HepG2 (cell line): Measurements from ENCODE around the gene TUBA8. TPM values are rescaled to one million over a fixed set of nuclear protein-coding genes. Genes with fewer than 3 reads are reported as not detected.

Source experiments
- BRCA1 ChIP-seq: sonication (generic); formaldehyde crosslinking; IDR thresholded peaks from 2 replicates; pipeline ENCODE4 v1.4.0; 2020; ENCODE audit warnings: missing genetic modification reagents
- CBX5 ChIP-seq: sonication (generic); formaldehyde crosslinking; IDR thresholded peaks from 2 replicates; pipeline ENCODE4 v1.4.0; 2020; ENCODE audit warnings: missing genetic modification reagents, borderline replicate concordance
- HNRNPH1 ChIP-seq: fragments of 200-400 bp; formaldehyde crosslinking; optimal IDR thresholded peaks from 2 replicates; pipeline ENCODE3; 2017; ENCODE audit warnings: mild to moderate bottlenecking, low read depth, low read length
- IKZF4 ChIP-seq: sonication (generic); formaldehyde crosslinking; IDR thresholded peaks from 2 replicates; pipeline ENCODE4 v1.5.1; 2020; ENCODE audit warnings: borderline replicate concordance, mild to moderate bottlenecking, low read depth, missing genetic modification reagents; ENCODE audit errors: not compliant biosample characterization
- MBD4 ChIP-seq: IDR thresholded peaks from 2 replicates; pipeline ENCODE4 v1.6.1; 2012; ENCODE audit warnings: low read length, inconsistent platforms, borderline replicate concordance
- NFKB2 ChIP-seq: sonication (generic); formaldehyde crosslinking; IDR thresholded peaks from 2 replicates; pipeline ENCODE4 v1.4.0; 2020; ENCODE audit warnings: missing genetic modification reagents, borderline replicate concordance
- NONO ChIP-seq, 2 experiments: fragments of 450-650 bp in 1 of 2; sonication (generic) in 1 of 2; formaldehyde crosslinking in 1 of 2; IDR thresholded peaks in 1 of 2; conservative IDR thresholded peaks in 1 of 2; 2 replicates each; pipeline versions ENCODE4 v1.6.1 to v1.8.0; 2017 to 2022; ENCODE audit warnings: mild to moderate bottlenecking in 1 of 2, missing genetic modification reagents in 1 of 2, moderate library complexity in 1 of 2
- RBM22 ChIP-seq: fragments of 200-400 bp; formaldehyde crosslinking; optimal IDR thresholded peaks from 2 replicates; pipeline ENCODE3; 2017; ENCODE audit warnings: mild to moderate bottlenecking, low read length, moderate library complexity
- TP53 ChIP-seq: sonication (generic); formaldehyde crosslinking; conservative IDR thresholded peaks from 2 replicates; pipeline ENCODE4 v1.4.0; 2020; ENCODE audit warnings: missing genetic modification reagents
- ZBTB42 ChIP-seq: sonication (generic); formaldehyde crosslinking; IDR thresholded peaks from 2 replicates; pipeline ENCODE4 v1.5.0; 2020; ENCODE audit warnings: mild to moderate bottlenecking, missing genetic modification reagents
- ZBTB7B ChIP-seq: sonication (generic); formaldehyde crosslinking; IDR thresholded peaks from 2 replicates; pipeline ENCODE4 v1.4.0; 2020; ENCODE audit warnings: missing genetic modification reagents
- ZNF143 ChIP-seq: sonication (generic); formaldehyde crosslinking; IDR thresholded peaks from 2 replicates; pipeline ENCODE4 v1.4.0; 2020; ENCODE audit warnings: missing genetic modification reagents
- ZNF709 ChIP-seq: sonication (generic); formaldehyde crosslinking; IDR thresholded peaks from 2 replicates; pipeline ENCODE4 v1.5.0; 2020; ENCODE audit warnings: mild to moderate bottlenecking, missing genetic modification reagents
- ZNF766 ChIP-seq: sonication (generic); formaldehyde crosslinking; IDR thresholded peaks from 2 replicates; pipeline ENCODE4 v1.5.0; 2020; ENCODE audit warnings: missing genetic modification reagents, borderline replicate concordance
- ZNF878 ChIP-seq: sonication (generic); formaldehyde crosslinking; IDR thresholded peaks from 2 replicates; pipeline ENCODE4 v1.8.1; 2023; ENCODE audit warnings: mild to moderate bottlenecking, missing genetic modification reagents, moderate library complexity
- ZNF883 ChIP-seq: sonication (generic); formaldehyde crosslinking; IDR thresholded peaks from 2 replicates; pipeline ENCODE4 v1.5.1; 2020; ENCODE audit warnings: mild to moderate bottlenecking, missing genetic modification reagents; ENCODE audit errors: not compliant biosample characterization
- polyA plus RNA-seq, 8 experiments: library from polyadenylated mRNA; depleted of rRNA in 3 of 8; stranded (reverse) in 7 of 8; unstranded in 1 of 8; fragments of >200 nt; fragmentation: Illumina TruSeq in 4 of 8; extraction: Trizol in 4 of 8; gene quantifications; 2 replicates each; pipeline versions ENCODE4 v1.2.1 to v1.2.3, GENCODE V29; 2011 to 2016; ENCODE audit warnings: low read depth in 4 of 8, missing spikeins in 1 of 8, mixed read lengths in 1 of 8; ENCODE audit not compliant: insufficient read depth in 1 of 8
- total RNA-seq, 5 experiments: library from RNA; depleted of rRNA; stranded (reverse); fragments of >200 nt; fragmentation: Illumina TruSeq; extraction: Trizol; gene quantifications; 2 replicates each; pipeline ENCODE4 v1.2.3, GENCODE V29; 2016; ENCODE audit warnings: low read depth in 1 of 5
- TF ChIP-seq, protein P1 (sequence below): IDR thresholded peaks from 2 replicates; pipeline ENCODE4 v1.6.1; 2016; ENCODE audit warnings: missing compliant biosample characterization, missing genetic modification reagents, borderline replicate concordance
- TF ChIP-seq, protein P2 (sequence below): sonication (generic); formaldehyde crosslinking; IDR thresholded peaks from 2 replicates; pipeline ENCODE4 v1.4.0; 2020; ENCODE audit warnings: mild to moderate bottlenecking, missing genetic modification reagents
- TF ChIP-seq, protein P3 (sequence below): sonication (generic); formaldehyde crosslinking; conservative IDR thresholded peaks from 2 replicates; pipeline ENCODE4 v1.4.0; 2020; ENCODE audit warnings: missing genetic modification reagents
- TF ChIP-seq, protein P4 (sequence below): IDR thresholded peaks from 2 replicates; pipeline ENCODE4 v1.6.1; 2018; ENCODE audit warnings: missing genetic modification reagents
- TF ChIP-seq, protein P5 (sequence below): sonication (generic); formaldehyde crosslinking; IDR thresholded peaks from 2 replicates; pipeline ENCODE4 v1.5.1; 2020; ENCODE audit warnings: mild to moderate bottlenecking, missing genetic modification reagents, moderate library complexity
- TF ChIP-seq, protein P6 (sequence below): sonication (generic); formaldehyde crosslinking; IDR thresholded peaks from 2 replicates; pipeline ENCODE4 v1.8.0; 2022; ENCODE audit warnings: mild to moderate bottlenecking, missing genetic modification reagents, moderate library complexity

Gene TUBA8
- total and polyA plus RNA-seq, 2 of the 13 experiments (the other 11 are each of a cell fraction or from before 2014, with no cell fraction given), result 0.35 to 0.69 TPM

DNA sequence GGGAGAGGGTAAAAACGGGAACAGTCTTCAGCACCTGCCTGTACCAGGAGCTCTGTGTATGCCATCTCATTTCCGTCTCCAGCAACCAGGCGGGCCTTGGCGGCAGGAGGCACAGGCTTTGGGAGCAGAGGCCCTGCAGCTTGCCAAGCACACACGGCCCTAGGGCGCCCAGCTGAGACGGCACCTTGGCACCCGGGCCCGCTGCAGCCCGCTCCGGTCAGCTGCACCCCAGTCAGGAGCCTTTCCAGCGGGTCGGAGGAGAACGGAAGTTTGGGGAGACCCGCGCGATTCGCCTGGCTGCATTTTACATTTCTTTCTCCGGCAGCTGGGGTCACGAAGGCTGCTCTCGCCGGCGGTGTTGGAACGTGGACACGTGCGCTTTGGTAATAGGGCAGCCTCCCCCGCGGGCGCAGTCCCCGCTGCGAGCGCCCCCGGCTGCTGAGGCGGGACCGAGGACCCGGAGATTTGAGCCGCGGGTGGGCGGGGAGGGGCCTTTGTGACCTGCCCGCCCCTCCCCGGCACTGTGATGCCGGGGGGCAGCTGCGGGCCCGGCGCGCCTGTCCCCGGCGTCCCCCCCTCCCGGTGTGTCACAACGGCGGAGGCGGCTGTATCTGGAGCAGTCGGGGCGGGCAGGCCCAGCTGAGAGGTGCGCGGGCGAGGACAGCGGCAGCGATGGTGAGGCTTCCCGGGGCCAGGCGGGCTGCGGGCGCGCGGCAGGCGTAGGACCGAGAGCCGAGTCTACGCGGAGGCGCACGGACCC is at the start of gene TUBA8 (continued):
- TF ChIP-seq NONO (IDR thresholded peaks at IDR 0.05) (no peak), NONO (CRISPR knock-in tag; conservative IDR thresholded peaks at IDR 0.05) (peak; percentile 60), TP53 (CRISPR knock-in tag) (no peak), NFKB2 (CRISPR knock-in tag) (0 out of 2 replicates have a peak, but pooled peaks have one; percentile 39), CBX5 (CRISPR knock-in tag) (no peak), ZNF883 (CRISPR knock-in tag) (no peak), ZNF766 (CRISPR knock-in tag) (no peak), BRCA1 (CRISPR knock-in tag) (no peak), ZNF143 (CRISPR knock-in tag) (0 out of 2 replicates have a peak, but pooled peaks have one; percentile 25), ZBTB7B (CRISPR knock-in tag) (0 out of 2 replicates have a peak, but pooled peaks have one; percentile 27), MBD4 (no peak), ZNF709 (no peak), HNRNPH1 (no peak), ZBTB42 (no peak), RBM22 (no peak), IKZF4 (CRISPR knock-in tag) (no peak), ZNF878 (CRISPR knock-in tag) (no peak)
- TF ChIP-seq, protein P1, sequence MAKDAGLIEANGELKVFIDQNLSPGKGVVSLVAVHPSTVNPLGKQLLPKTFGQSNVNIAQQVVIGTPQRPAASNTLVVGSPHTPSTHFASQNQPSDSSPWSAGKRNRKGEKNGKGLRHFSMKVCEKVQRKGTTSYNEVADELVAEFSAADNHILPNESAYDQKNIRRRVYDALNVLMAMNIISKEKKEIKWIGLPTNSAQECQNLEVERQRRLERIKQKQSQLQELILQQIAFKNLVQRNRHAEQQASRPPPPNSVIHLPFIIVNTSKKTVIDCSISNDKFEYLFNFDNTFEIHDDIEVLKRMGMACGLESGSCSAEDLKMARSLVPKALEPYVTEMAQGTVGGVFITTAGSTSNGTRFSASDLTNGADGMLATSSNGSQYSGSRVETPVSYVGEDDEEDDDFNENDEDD (CRISPR knock-in tag), result peak; percentile 41; the same call in 1 of the 2 replicates
- TF ChIP-seq, protein P2, sequence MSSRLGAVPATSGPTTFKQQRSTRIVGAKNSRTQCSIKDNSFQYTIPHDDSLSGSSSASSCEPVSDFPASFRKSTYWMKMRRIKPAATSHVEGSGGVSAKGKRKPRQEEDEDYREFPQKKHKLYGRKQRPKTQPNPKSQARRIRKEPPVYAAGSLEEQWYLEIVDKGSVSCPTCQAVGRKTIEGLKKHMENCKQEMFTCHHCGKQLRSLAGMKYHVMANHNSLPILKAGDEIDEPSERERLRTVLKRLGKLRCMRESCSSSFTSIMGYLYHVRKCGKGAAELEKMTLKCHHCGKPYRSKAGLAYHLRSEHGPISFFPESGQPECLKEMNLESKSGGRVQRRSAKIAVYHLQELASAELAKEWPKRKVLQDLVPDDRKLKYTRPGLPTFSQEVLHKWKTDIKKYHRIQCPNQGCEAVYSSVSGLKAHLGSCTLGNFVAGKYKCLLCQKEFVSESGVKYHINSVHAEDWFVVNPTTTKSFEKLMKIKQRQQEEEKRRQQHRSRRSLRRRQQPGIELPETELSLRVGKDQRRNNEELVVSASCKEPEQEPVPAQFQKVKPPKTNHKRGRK (CRISPR knock-in tag), result no peak
- TF ChIP-seq, protein P3, sequence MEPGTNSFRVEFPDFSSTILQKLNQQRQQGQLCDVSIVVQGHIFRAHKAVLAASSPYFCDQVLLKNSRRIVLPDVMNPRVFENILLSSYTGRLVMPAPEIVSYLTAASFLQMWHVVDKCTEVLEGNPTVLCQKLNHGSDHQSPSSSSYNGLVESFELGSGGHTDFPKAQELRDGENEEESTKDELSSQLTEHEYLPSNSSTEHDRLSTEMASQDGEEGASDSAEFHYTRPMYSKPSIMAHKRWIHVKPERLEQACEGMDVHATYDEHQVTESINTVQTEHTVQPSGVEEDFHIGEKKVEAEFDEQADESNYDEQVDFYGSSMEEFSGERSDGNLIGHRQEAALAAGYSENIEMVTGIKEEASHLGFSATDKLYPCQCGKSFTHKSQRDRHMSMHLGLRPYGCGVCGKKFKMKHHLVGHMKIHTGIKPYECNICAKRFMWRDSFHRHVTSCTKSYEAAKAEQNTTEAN (CRISPR knock-in tag), result no peak
- TF ChIP-seq, protein P4, sequence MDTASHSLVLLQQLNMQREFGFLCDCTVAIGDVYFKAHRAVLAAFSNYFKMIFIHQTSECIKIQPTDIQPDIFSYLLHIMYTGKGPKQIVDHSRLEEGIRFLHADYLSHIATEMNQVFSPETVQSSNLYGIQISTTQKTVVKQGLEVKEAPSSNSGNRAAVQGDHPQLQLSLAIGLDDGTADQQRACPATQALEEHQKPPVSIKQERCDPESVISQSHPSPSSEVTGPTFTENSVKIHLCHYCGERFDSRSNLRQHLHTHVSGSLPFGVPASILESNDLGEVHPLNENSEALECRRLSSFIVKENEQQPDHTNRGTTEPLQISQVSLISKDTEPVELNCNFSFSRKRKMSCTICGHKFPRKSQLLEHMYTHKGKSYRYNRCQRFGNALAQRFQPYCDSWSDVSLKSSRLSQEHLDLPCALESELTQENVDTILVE (CRISPR knock-in tag), result no peak
- TF ChIP-seq, protein P5, sequence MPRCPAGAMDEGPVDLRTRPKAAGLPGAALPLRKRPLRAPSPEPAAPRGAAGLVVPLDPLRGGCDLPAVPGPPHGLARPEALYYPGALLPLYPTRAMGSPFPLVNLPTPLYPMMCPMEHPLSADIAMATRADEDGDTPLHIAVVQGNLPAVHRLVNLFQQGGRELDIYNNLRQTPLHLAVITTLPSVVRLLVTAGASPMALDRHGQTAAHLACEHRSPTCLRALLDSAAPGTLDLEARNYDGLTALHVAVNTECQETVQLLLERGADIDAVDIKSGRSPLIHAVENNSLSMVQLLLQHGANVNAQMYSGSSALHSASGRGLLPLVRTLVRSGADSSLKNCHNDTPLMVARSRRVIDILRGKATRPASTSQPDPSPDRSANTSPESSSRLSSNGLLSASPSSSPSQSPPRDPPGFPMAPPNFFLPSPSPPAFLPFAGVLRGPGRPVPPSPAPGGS, result no peak
- TF ChIP-seq, protein P6, sequence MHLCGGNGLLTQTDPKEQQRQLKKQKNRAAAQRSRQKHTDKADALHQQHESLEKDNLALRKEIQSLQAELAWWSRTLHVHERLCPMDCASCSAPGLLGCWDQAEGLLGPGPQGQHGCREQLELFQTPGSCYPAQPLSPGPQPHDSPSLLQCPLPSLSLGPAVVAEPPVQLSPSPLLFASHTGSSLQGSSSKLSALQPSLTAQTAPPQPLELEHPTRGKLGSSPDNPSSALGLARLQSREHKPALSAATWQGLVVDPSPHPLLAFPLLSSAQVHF (CRISPR knock-in tag), result peak; percentile 59
